Right lobe of liver (tissue), 6 donors: ENCODE measurements around the gene CASZ1. TPM values are rescaled to one million over a fixed set of nuclear protein-coding genes. Genes with fewer than 3 reads are reported as not detected.

ENCODE experiments used
- ATAC-seq, 4 donors: fragments of 200-7000 bp; cut with Tn5 transposase; one replicate each; pipeline ENCODE4 v1.9.1; 2020; ENCODE audit warnings: mild to moderate bottlenecking in 4 of 4, moderate library complexity in 4 of 4
- DNase-seq, 3 donors: peaks; one replicate each; pipeline ENCODE4 v3.0.0-alpha.2; 2020
- H3K27ac ChIP-seq, 3 donors: fragments of 200-600 bp; one replicate each; pipeline ENCODE4 v1.8.0; 2022
- H3K27me3 ChIP-seq, 2 donors: fragments of 200-600 bp; one replicate each; pipeline ENCODE4 v1.8.0; 2022
- H3K36me3 ChIP-seq, 4 donors: fragments of 200-600 bp; sonication (generic) in 1 of 4; one replicate each; pipeline versions ENCODE4 v1.5.1 to v1.8.0; 2017 to 2022; ENCODE audit warnings: control low read depth in 1 of 4
- H3K4me1 ChIP-seq, 4 donors: fragments of 200-600 bp; sonication (generic) in 1 of 4; one replicate each; pipeline versions ENCODE4 v1.5.1 to v1.8.0; 2017 to 2022; ENCODE audit warnings: control low read depth in 1 of 4
- H3K4me3 ChIP-seq, 3 donors: fragments of 200-600 bp; one replicate each; pipeline ENCODE4 v1.8.0; 2022
- H3K9me3 ChIP-seq, 4 donors: fragments of 200-600 bp; sonication (generic) in 1 of 4; one replicate each; pipeline versions ENCODE4 v1.5.1 to v1.8.0; 2017 to 2022; ENCODE audit warnings: control low read depth in 1 of 4
- POLR2A ChIP-seq: fragments of 450-650 bp; IDR thresholded peaks from one replicate; pipeline ENCODE4 v1.6.1; 2017; ENCODE audit warnings: antibody characterized with exemption, mild to moderate bottlenecking
- WGBS: methylation state at CpG from one replicate; pipeline ENCODE4 v1.1.6; 2018; ENCODE audit warnings: low coverage, low lambda C conversion rate; ENCODE audit not compliant: insufficient coverage; ENCODE audit errors: missing lambda C conversion rate; 5-methylcytosine and 5-hydroxymethylcytosine counted together
- intact Hi-C, 2 donors: fragments of 100-400 bp; cut with DNase I; formaldehyde crosslinking; loops; one replicate each; pipeline versions ENCODE4 v1.11.2 to v1.14.1; 2022
- total RNA-seq, 6 experiments: library from RNA; depleted of rRNA in 2 of 6; stranded (reverse); fragments of >200 nt in 2 of 6; fragmentation: NEBNext Ultra II Directional in 3 of 6; extraction: Animal tissue kit (Norgen Biotek cat#: 25700) in 3 of 6; gene quantifications; one replicate each; pipeline versions ENCODE4 v1.1.0 to v1.2.4, GENCODE V29; 2016 to 2023
- TF ChIP-seq, protein P1 (sequence below), 4 donors: fragments of 200-600 bp in 3 of 4; fragments of 450-650 bp in 1 of 4; IDR thresholded peaks; one replicate each; pipeline versions ENCODE4 v1.5.1 to v1.8.0; 2016 to 2022; ENCODE audit warnings: antibody characterized with exemption in 4 of 4, mild to moderate bottlenecking in 2 of 4
- donor health status: DM: no; HTN: yes; CAD: no.
- donor health status: DM: no; HTN: no; CAD: no.
- donor health status: DM: no; HTN: no; CAD: no.
- donor health status: DM: no; HTN: yes; CAD: no.
- donor health status: DM: no; HTN: yes; CAD: no.

The CASZ1 gene
- total RNA-seq, 6 experiments from 2014 or later: 3.1 to 10.1 (median 5.3) TPM

DNA sequence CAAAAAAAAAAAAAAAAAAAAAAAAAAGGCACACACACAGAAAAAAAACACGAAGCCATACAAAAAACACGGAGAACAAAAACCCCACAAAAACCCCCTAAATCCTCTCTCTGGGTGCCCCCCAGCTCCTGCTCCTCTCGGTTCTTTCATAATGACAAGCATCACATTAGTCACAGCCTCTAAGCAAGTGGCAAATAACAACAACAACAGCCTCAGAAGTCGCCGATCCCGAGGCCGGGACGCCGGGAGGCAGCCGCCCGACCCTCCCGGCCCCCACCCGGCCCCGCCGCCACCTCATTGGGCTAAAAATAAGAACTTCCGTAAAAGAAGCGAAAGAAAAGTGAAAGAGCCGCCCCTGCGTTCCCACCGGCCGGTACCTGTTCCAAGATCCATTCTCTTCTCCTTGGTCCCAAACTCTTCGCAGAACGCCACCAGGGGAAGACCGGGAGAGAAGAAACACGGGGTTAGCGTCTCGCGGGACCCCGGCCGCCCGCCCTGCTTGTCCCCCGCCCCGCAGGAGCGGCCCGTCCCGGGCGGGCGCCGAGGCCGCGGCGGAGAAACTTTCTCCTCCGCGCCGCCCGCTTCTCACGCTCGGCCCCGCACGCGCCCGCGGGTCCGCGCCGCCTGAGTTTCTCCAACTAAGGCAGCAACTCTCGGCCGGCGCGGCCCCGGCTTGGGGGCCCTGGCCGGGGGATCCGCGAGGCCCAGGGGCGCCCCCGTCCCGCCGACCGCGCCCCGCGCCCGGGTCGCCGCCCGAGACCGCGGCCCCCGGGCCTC is 102.8 kb downstream of the CASZ1 start:
- intact Hi-C loops: no loop called here

GRCh38 chr1:10693152-10693496 is 103.3 kb downstream of the CASZ1 start:
- H3K9me3 ChIP-seq: no peaks in the 10 kb centered on the region
- no peak for TF ChIP-seq POLR2A
- TF ChIP-seq, protein P1, sequence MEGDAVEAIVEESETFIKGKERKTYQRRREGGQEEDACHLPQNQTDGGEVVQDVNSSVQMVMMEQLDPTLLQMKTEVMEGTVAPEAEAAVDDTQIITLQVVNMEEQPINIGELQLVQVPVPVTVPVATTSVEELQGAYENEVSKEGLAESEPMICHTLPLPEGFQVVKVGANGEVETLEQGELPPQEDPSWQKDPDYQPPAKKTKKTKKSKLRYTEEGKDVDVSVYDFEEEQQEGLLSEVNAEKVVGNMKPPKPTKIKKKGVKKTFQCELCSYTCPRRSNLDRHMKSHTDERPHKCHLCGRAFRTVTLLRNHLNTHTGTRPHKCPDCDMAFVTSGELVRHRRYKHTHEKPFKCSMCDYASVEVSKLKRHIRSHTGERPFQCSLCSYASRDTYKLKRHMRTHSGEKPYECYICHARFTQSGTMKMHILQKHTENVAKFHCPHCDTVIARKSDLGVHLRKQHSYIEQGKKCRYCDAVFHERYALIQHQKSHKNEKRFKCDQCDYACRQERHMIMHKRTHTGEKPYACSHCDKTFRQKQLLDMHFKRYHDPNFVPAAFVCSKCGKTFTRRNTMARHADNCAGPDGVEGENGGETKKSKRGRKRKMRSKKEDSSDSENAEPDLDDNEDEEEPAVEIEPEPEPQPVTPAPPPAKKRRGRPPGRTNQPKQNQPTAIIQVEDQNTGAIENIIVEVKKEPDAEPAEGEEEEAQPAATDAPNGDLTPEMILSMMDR (IDR thresholded peaks at IDR 0.05): no peak
- intact Hi-C loops: no loop called here
- peaks cover 0 to 11% (median 4%) of the 10 kb centered on the region in 4 donors for H3K4me1 ChIP-seq
- peak overlapping the region in 1 of 3 donors; percentile 75 for H3K27ac ChIP-seq
- 52% methylated on average over 4 of the region's 6 CpGs for WGBS
- ATAC-seq (no peak), DNase-seq (no peak)
- H3K36me3 ChIP-seq: no peaks in the 10 kb centered on the region
- no peaks in the 10 kb centered on the region for H3K27me3 ChIP-seq
- peak overlapping the region; percentile 69 to 87 (median 83) for H3K4me3 ChIP-seq

More for the DNA sequence above, 102.8 kb downstream of the CASZ1 start:
- 2% methylated on average over 13 of the region's 79 CpGs for WGBS
- H3K36me3 ChIP-seq: no peaks in the 10 kb centered on the region
- ATAC-seq: peak in 3 of 4 donors; percentile 4 to 16 (median 7)
- H3K27me3 ChIP-seq: no peaks in the 10 kb centered on the region
- no peak for DNase-seq
- TF ChIP-seq, protein P1 (IDR thresholded peaks at IDR 0.05): no peak
- no peak for TF ChIP-seq POLR2A
- peak overlapping the region; percentile 75 to 87 (median 75) for H3K27ac ChIP-seq
- H3K4me1 ChIP-seq: peaks cover 0 to 11% (median 4%) of the 10 kb centered on the region in 4 donors
- no peaks in the 10 kb centered on the region for H3K9me3 ChIP-seq
- H3K4me3 ChIP-seq: peak overlapping the region; percentile 69 to 87 (median 83)

DNA sequence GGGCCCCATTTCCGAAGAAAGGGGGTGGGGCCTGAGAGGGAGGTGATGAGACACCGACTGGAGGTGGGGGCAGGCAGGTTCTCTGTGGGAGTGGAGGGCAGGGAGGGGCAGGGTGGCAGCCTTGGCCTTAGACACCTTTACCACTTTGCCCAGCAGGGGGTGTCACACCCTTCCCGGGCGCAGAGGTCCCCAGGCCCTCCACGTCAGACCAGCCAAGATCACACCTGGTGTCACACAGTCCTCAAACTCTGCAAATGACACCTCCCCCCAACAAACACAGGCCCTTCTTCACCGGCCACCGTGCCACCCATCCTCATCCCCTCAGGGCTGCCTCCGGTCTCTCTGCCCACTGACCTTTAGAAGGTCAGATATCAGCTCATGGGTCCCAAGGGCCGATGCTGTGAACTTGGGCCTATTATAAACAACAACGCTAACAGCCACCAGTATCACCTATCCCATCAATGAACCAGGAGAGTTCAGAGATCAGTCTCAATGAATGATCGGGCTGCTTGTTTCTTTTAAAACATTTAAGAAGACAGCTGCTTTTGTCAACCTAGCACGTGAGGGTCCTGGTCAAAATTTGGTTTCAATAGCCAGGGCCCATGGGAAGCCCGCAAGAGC is 103.9 kb downstream of the CASZ1 start:
- Histone ChIP-seq H3K27ac (no peak overlapping the region), H3K4me1 (peaks cover 0 to 16% (median 4%) of the 10 kb centered on the region in 4 donors), H3K4me3 (no peak overlapping the region), H3K9me3 (no peaks in the 10 kb centered on the region), H3K36me3 (no peaks in the 10 kb centered on the region), H3K27me3 (no peaks in the 10 kb centered on the region)
- 39% methylated on average over 10 of the region's 13 CpGs for WGBS
- peak; percentile 28 to 61 (median 56) for ATAC-seq
- peak in 1 of 3 donors; percentile 55 for DNase-seq
- TF ChIP-seq, protein P1 (IDR thresholded peaks at IDR 0.05): peak; percentile 36 to 45 (median 41)
- TF ChIP-seq POLR2A: no peak
- intact Hi-C loops: no loop called here

- Histone ChIP-seq H3K27ac (no peak overlapping the region), H3K36me3 (no peaks in the 10 kb centered on the region), H3K9me3 (no peaks in the 10 kb centered on the region), H3K27me3 (no peaks in the 10 kb centered on the region), H3K4me3 (no peak overlapping the region), H3K4me1 (peaks cover 0 to 24% (median 8%) of the 10 kb centered on the region in 4 donors)
- intact Hi-C loops: no loop called here
- 50% methylated on average over 1 of the region's 1 CpG for WGBS
- ATAC-seq (no peak), DNase-seq (no peak)
- TF ChIP-seq POLR2A: no peak
- TF ChIP-seq, protein P1 (IDR thresholded peaks at IDR 0.05): no peak
Measured at GRCh38 chr1:10691740-10692125, 104.7 kb downstream of the CASZ1 start.
